Left lung (tissue), 14 donors: Measurements from ENCODE around the gene SLC24A5. TPM values are rescaled to one million over a fixed set of nuclear protein-coding genes. Genes with fewer than 3 reads are reported as not detected.

ENCODE experiments used
- ATAC-seq: fragments of 200-7000 bp; cut with Tn5 transposase; one replicate; pipeline ENCODE4 v1.9.1; 2020; ENCODE audit warnings: moderate library complexity
- DNase-seq, 4 donors: peaks; one replicate each; pipeline ENCODE4 v3.0.0-alpha.2; 2013 to 2020
- H3K27ac ChIP-seq, 2 donors: fragments of 200-600 bp; sonication (generic) in 1 of 2; one replicate each; pipeline versions ENCODE4 v1.5.0 to v1.8.0; 2020 to 2021
- H3K27me3 ChIP-seq, 2 donors: fragments of 200-600 bp; sonication (generic) in 1 of 2; one replicate each; pipeline versions ENCODE4 v1.5.0 to v1.8.0; 2020 to 2021
- H3K36me3 ChIP-seq, 2 donors: fragments of 200-600 bp; sonication (generic) in 1 of 2; one replicate each; pipeline versions ENCODE4 v1.5.0 to v1.8.0; 2020 to 2021
- H3K4me1 ChIP-seq, 2 donors: fragments of 200-600 bp; one replicate each; pipeline ENCODE4 v1.8.0; 2021
- H3K4me3 ChIP-seq, 2 donors: fragments of 200-600 bp; sonication (generic) in 1 of 2; one replicate each; pipeline versions ENCODE4 v1.5.0 to v1.8.0; 2020 to 2021; ENCODE audit warnings: mild to moderate bottlenecking in 1 of 2
- H3K9me3 ChIP-seq, 2 donors: fragments of 200-600 bp; sonication (generic) in 1 of 2; one replicate each; pipeline versions ENCODE4 v1.5.0 to v1.8.0; 2020 to 2021
- CTCF ChIP-seq, 2 donors: fragments of 200-600 bp; sonication (generic) in 1 of 2; IDR thresholded peaks; one replicate each; pipeline versions ENCODE4 v1.5.0 to v1.8.0; 2021; ENCODE audit warnings: antibody characterized with exemption in 2 of 2
- intact Hi-C, 2 donors: fragments of 100-400 bp; cut with DNase I; formaldehyde crosslinking; loops; one replicate each; pipeline versions ENCODE4 v1.11.2 to v1.14.2; 2022
- long read RNA-seq, 12 donors: library from polyadenylated mRNA in 2 of 12; unstranded in 2 of 12; transcript quantifications; one replicate each; pipeline ENCODE4 v2.0.0 and lab custom pipeline, GENCODE V29; 2019 to 2026
- polyA plus RNA-seq, 6 donors: library from polyadenylated mRNA; unstranded; fragments of 120-200 nt; gene quantifications; one replicate each; pipeline ENCODE4 v1.2.1, GENCODE V29; 2013; ENCODE audit not compliant: insufficient read length in 6 of 6
- total RNA-seq, 2 donors: library from RNA; stranded (reverse); fragmentation: NEBNext Ultra II Directional; extraction: Animal tissue kit (Norgen Biotek cat#: 25700); gene quantifications; one replicate each; pipeline ENCODE4 v1.2.1, GENCODE V29; 2021
- donor health status: DM: no; HTN: yes; CAD: no.
- donor health status: DM: no; HTN: no; CAD: no.

The SLC24A5 gene
- total RNA-seq (1 to 10 TPM in 1 of 2 donors, under 1 TPM in 1; 0.50 to 6.5 TPM), polyA plus RNA-seq (under 1 TPM in 5 of 6 donors, not detected in 1; 0.14 to 0.65 (median 0.35) TPM)
- long read RNA-seq, donor 1, partial matches to known transcripts, result 16 of 16 reads
- long read RNA-seq, donor 1, other reads (novel, unspliced or antisense), result 0 of 16 reads
- long read RNA-seq, donor 2, partial matches to known transcripts, result 8 of 8 reads
- long read RNA-seq, donor 2, other reads (novel, unspliced or antisense), result 0 of 8 reads
- long read RNA-seq, donor 3, result 0 reads
- long read RNA-seq, donor 4, result 0 reads
- long read RNA-seq, donor 5, partial matches to known transcripts, result 0 of 6 reads
- long read RNA-seq, donor 5, other reads (novel, unspliced or antisense), result 6 of 6 reads
- long read RNA-seq, donor 6, result 0 reads
- long read RNA-seq, donor 7, result 0 reads
- long read RNA-seq, donor 8, result 0 reads
- long read RNA-seq, donor 9, result 0 reads
- long read RNA-seq, donor 10, partial matches to known transcripts, result 0 of 1 reads
- long read RNA-seq, donor 10, other reads (novel, unspliced or antisense), result 1 of 1 reads
- long read RNA-seq, donor 11, result 0 reads
- long read RNA-seq, donor 12, result 0 reads

- Histone ChIP-seq H3K36me3 (no peaks in the 10 kb centered on the region), H3K9me3 (no peaks in the 10 kb centered on the region), H3K27me3 (no peaks in the 10 kb centered on the region), H3K4me3 (no peak within 1 kb of the TSS), H3K27ac (no peak within 1 kb of the TSS), H3K4me1 (no peaks in the 10 kb centered on the region)
- no peak for DNase-seq
- no peak for TF ChIP-seq CTCF (IDR thresholded peaks at IDR 0.05)
- ATAC-seq, result no peak
- intact Hi-C loops, result no loop called here
Measured at GRCh38 chr15:48120745-48121144, at the start of gene SLC24A5. SLC24A5 (plus strand) TSS chr15:48120990; CDS start chr15:48121045, 55 bp downstream.

- ATAC-seq, result no peak
- H3K27me3 ChIP-seq, result no peaks in the 10 kb centered on the region
- DNase-seq, result no peak
- no peak overlapping the region for H3K4me3 ChIP-seq
- intact Hi-C loops, result no loop called here
- no peaks in the 10 kb centered on the region for H3K36me3 ChIP-seq
- TF ChIP-seq CTCF (IDR thresholded peaks at IDR 0.05), result no peak
- H3K4me1 ChIP-seq, result no peaks in the 10 kb centered on the region
- no peaks in the 10 kb centered on the region for H3K9me3 ChIP-seq
- H3K27ac ChIP-seq, result no peak overlapping the region
Measured at GRCh38 chr15:48072941-48073340, 47.8 kb upstream of the SLC24A5 start.

- H3K4me3 ChIP-seq, result no peak overlapping the region
- H3K36me3 ChIP-seq, result no peaks in the 10 kb centered on the region
- no peak for ATAC-seq
- no peak overlapping the region for H3K27ac ChIP-seq
- no peaks in the 10 kb centered on the region for H3K27me3 ChIP-seq
- no peak for DNase-seq
- no peak for TF ChIP-seq CTCF (IDR thresholded peaks at IDR 0.05)
- intact Hi-C loops, result no loop called here
- H3K9me3 ChIP-seq, result no peaks in the 10 kb centered on the region
- no peaks in the 10 kb centered on the region for H3K4me1 ChIP-seq
Measured at GRCh38 chr15:48073881-48074280, 46.9 kb upstream of the SLC24A5 start.

- no peak for TF ChIP-seq CTCF (IDR thresholded peaks at IDR 0.05)
- Histone ChIP-seq H3K27me3 (no peaks in the 10 kb centered on the region), H3K36me3 (no peaks in the 10 kb centered on the region), H3K9me3 (no peaks in the 10 kb centered on the region), H3K4me3 (no peak overlapping the region), H3K4me1 (no peaks in the 10 kb centered on the region), H3K27ac (no peak overlapping the region)
- intact Hi-C loops, result no loop called here
- no peak for ATAC-seq
- no peak for DNase-seq
Measured at GRCh38 chr15:48076454-48076853, 44.3 kb upstream of the SLC24A5 start.

- DNase-seq (no peak), ATAC-seq (no peak)
- Histone ChIP-seq H3K4me1 (no peaks in the 10 kb centered on the region), H3K27ac (no peak overlapping the region), H3K9me3 (no peaks in the 10 kb centered on the region), H3K36me3 (no peaks in the 10 kb centered on the region), H3K4me3 (no peak overlapping the region), H3K27me3 (no peaks in the 10 kb centered on the region)
- no peak for TF ChIP-seq CTCF (IDR thresholded peaks at IDR 0.05)
- intact Hi-C loops, result no loop called here
Measured at GRCh38 chr15:48077616-48078184, 43.1 kb upstream of the SLC24A5 start.
